Mesendoderm (in vitro differentiated cells): ENCODE measurements around the gene UNKL.

ENCODE experiments used
- DNase-seq: peaks from one replicate; pipeline ENCODE4 v3.0.0; 2013
- H2AK5ac ChIP-seq: 2 replicates; pipeline ENCODE4 v1.6.1; 2013; ENCODE audit warnings: low read length, inconsistent platforms
- H2BK120ac ChIP-seq: 2 replicates; pipeline ENCODE4 v1.6.1; 2013; ENCODE audit warnings: low read depth, mild to moderate bottlenecking, low read length, moderate library complexity, mixed read lengths
- H2BK15ac ChIP-seq: replicated peaks from 2 replicates; pipeline ENCODE4 v1.6.1; 2013; ENCODE audit warnings: low read depth, mild to moderate bottlenecking, moderate library complexity
- H2BK5ac ChIP-seq: 2 replicates; pipeline ENCODE4 v1.6.1; 2013; ENCODE audit warnings: low read length, inconsistent platforms
- H3K18ac ChIP-seq: 2 replicates; pipeline ENCODE4 v1.6.1; 2013; ENCODE audit warnings: mild to moderate bottlenecking, low read length, mixed read lengths
- H3K23ac ChIP-seq: one replicate; pipeline ENCODE4 v1.6.1; 2013; ENCODE audit warnings: low read length
- H3K27ac ChIP-seq: 2 replicates; pipeline ENCODE4 v1.5.1; 2013; ENCODE audit warnings: low read depth, mild to moderate bottlenecking, inconsistent platforms, low read length, moderate library complexity
- H3K27me3 ChIP-seq: 2 replicates; pipeline ENCODE4 v1.6.1; 2013; ENCODE audit warnings: low read length, control low read depth, mild to moderate bottlenecking, inconsistent platforms; ENCODE audit not compliant: insufficient read depth, poor library complexity
- H3K36me3 ChIP-seq: 2 replicates; pipeline ENCODE4 v1.6.1; 2013; ENCODE audit warnings: low read length, inconsistent platforms; ENCODE audit not compliant: control insufficient read depth, insufficient read depth
- H3K4ac ChIP-seq: one replicate; pipeline ENCODE4 v1.6.1; 2013; ENCODE audit warnings: low read depth, mild to moderate bottlenecking, low read length, moderate library complexity
- H3K4me1 ChIP-seq: 2 replicates; pipeline ENCODE4 v1.6.1; 2013; ENCODE audit warnings: low read depth, low read length, inconsistent platforms; ENCODE audit not compliant: control insufficient read depth
- H3K4me2 ChIP-seq: 2 replicates; pipeline ENCODE4 v1.6.1; 2013; ENCODE audit warnings: low read length
- H3K4me3 ChIP-seq: 2 replicates; pipeline ENCODE4 v1.5.1; 2013; ENCODE audit warnings: mild to moderate bottlenecking, low read length
- H3K56ac ChIP-seq: one replicate; pipeline ENCODE4 v1.6.1; 2013; ENCODE audit warnings: low read length
- H3K79me1 ChIP-seq: 2 replicates; pipeline ENCODE4 v1.6.1; 2013; ENCODE audit warnings: low read length, inconsistent platforms
- H3K79me2 ChIP-seq: 2 replicates; pipeline ENCODE4 v1.6.1; 2013; ENCODE audit warnings: mild to moderate bottlenecking, low read length; ENCODE audit not compliant: control insufficient read depth, insufficient read depth
- H3K9ac ChIP-seq: 2 replicates; pipeline ENCODE4 v1.6.1; 2013; ENCODE audit warnings: low read length, inconsistent platforms
- H4K5ac ChIP-seq: one replicate; pipeline ENCODE4 v1.6.1; 2013; ENCODE audit warnings: low read length
- H4K8ac ChIP-seq: one replicate; pipeline ENCODE4 v1.6.1; 2013; ENCODE audit warnings: low read depth, mild to moderate bottlenecking, control low read depth, low read length, moderate library complexity
- WGBS: extraction: QIAGEN DNeasy Blood & Tissue Kit; methylation state at CpG from one replicate; pipeline ENCODE4 v1.1.7; 2013; ENCODE audit warnings: low lambda C conversion rate, missing lambda C conversion rate; ENCODE audit not compliant: insufficient coverage; ENCODE audit errors: extremely low coverage; 5-methylcytosine and 5-hydroxymethylcytosine counted together

UNKL gene

DNA sequence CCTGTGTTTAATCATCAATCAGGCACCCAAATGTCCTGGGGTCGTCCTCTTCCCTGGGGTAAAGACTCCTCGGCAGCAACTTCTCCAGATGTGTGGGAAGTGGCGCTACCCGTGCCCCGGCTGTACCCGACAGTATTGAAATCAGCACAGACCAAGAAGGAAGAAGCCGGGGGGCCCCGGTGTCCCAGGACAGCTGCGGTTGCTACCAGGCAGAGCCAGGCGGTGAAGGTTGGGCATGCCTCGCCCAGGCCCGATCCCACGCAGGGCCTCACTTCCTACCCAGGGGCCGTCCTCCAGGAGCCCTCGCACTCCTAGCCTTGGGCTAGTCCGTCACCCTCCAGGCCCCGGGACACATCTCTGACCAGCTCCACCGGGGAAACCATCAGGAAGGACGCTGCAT, 38.8 kb upstream of the UNKL start:
- Histone ChIP-seq H4K8ac (no peak overlapping the region), H3K27me3 (no peaks in the 10 kb centered on the region), H3K56ac (no peak overlapping the region), H3K27ac (no peak overlapping the region), H3K79me1 (no peaks in the 10 kb centered on the region), H3K9ac (no peak overlapping the region), H3K4ac (no peak overlapping the region), H2BK15ac (no peak overlapping the region), H3K4me1 (no peaks in the 10 kb centered on the region), H3K4me2 (no peak overlapping the region), H2BK5ac (no peak overlapping the region), H4K5ac (no peak overlapping the region), H3K18ac (no peak overlapping the region), H3K23ac (no peak overlapping the region), H2BK120ac (no peak overlapping the region), H3K4me3 (no peak overlapping the region), H3K79me2 (no peaks in the 10 kb centered on the region), H2AK5ac (no peak overlapping the region), H3K36me3 (peaks cover 3% of the 10 kb centered on the region)
- WGBS, result no CpG with 5 or more reads among the region's 19 CpGs
- DNase-seq, result no peak

DNA sequence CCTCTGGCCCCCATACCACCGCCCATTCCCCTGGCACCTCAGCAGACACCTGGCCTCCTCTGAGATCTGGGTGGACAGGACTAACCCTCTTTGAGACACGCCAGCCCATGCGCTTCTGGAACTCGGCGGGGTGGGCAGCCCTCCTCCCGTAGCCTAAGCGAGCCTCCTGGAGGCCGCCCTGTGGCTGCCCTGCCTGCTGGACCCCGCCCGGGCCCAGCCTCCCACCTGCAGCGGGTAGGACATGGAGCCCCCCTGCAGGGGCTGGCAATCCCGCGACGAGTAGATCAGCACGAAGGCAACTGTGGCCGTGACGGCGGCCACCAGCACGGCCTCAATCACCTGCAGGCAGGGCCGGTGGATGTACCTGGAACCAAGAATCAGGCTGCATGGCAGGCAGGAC, 38.0 kb upstream of the UNKL start:
- Histone ChIP-seq H2BK120ac (no peak overlapping the region), H3K36me3 (peaks cover 3% of the 10 kb centered on the region), H3K27ac (no peak overlapping the region), H2AK5ac (no peak overlapping the region), H4K5ac (no peak overlapping the region), H3K4me2 (no peak overlapping the region), H2BK15ac (no peak overlapping the region), H4K8ac (no peak overlapping the region), H3K79me1 (no peaks in the 10 kb centered on the region), H3K9ac (no peak overlapping the region), H3K79me2 (no peaks in the 10 kb centered on the region), H3K27me3 (no peaks in the 10 kb centered on the region), H3K18ac (no peak overlapping the region), H3K4me3 (no peak overlapping the region), H3K56ac (no peak overlapping the region), H2BK5ac (no peak overlapping the region), H3K4ac (no peak overlapping the region), H3K4me1 (no peaks in the 10 kb centered on the region), H3K23ac (no peak overlapping the region)
- DNase-seq, result no peak
- no CpG with 5 or more reads among the region's 20 CpGs for WGBS

GRCh38 chr16:1451702-1452392, 37.3 kb upstream of the UNKL start:
- H3K4me1 ChIP-seq, result no peaks in the 10 kb centered on the region
- H3K27ac ChIP-seq, result no peak overlapping the region
- H3K9ac ChIP-seq, result no peak overlapping the region
- no peak for DNase-seq
- H2AK5ac ChIP-seq, result no peak overlapping the region
- no peak overlapping the region for H4K8ac ChIP-seq
- no peak overlapping the region for H2BK5ac ChIP-seq
- H3K23ac ChIP-seq, result no peak overlapping the region
- no peak overlapping the region for H2BK120ac ChIP-seq
- H3K36me3 ChIP-seq, result peaks cover 3% of the 10 kb centered on the region
- no peak overlapping the region for H3K4me2 ChIP-seq
- H3K27me3 ChIP-seq, result no peaks in the 10 kb centered on the region
- no peak overlapping the region for H4K5ac ChIP-seq
- H3K18ac ChIP-seq, result no peak overlapping the region
- H3K79me1 ChIP-seq, result no peaks in the 10 kb centered on the region
- no peak overlapping the region for H3K56ac ChIP-seq
- no CpG with 5 or more reads among the region's 34 CpGs for WGBS
- H3K4me3 ChIP-seq, result no peak overlapping the region
- no peak overlapping the region for H2BK15ac ChIP-seq
- H3K4ac ChIP-seq, result no peak overlapping the region
- H3K79me2 ChIP-seq, result no peaks in the 10 kb centered on the region

DNA sequence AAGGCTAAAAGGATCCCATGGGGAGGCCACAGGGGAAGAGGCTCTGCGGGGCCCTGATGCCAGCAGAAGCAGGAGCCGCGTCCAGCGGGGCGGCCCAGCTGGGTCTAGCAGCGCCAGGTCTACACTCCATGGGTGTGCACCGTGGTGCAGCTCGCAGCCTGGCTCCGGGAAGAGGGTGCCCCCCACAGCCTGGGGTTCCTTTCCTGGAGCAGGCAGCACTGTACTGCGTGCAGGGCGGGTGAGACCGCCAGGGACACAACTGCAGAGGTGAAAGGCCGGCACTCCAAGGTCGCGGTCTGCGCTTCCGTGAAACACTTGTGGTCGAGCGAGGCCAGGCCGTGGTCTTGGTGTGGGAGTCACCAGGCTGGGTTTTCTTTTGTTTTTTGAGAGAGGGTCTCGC, 36.3 kb upstream of the UNKL start:
- Histone ChIP-seq H3K4ac (no peak overlapping the region), H3K18ac (no peak overlapping the region), H3K27me3 (no peaks in the 10 kb centered on the region), H3K4me2 (no peak overlapping the region), H3K56ac (no peak overlapping the region), H2AK5ac (no peak overlapping the region), H3K36me3 (peaks cover 3% of the 10 kb centered on the region), H3K23ac (no peak overlapping the region), H2BK120ac (no peak overlapping the region), H3K79me2 (no peaks in the 10 kb centered on the region), H2BK5ac (no peak overlapping the region), H3K4me1 (no peaks in the 10 kb centered on the region), H4K8ac (no peak overlapping the region), H3K9ac (no peak overlapping the region), H3K4me3 (no peak overlapping the region), H4K5ac (no peak overlapping the region), H3K27ac (no peak overlapping the region), H3K79me1 (no peaks in the 10 kb centered on the region), H2BK15ac (no peak overlapping the region)
- no peak for DNase-seq
- WGBS, result no CpG with 5 or more reads among the region's 21 CpGs

GRCh38 chr16:1450218-1450617, 35.7 kb upstream of the UNKL start:
- no peak overlapping the region for H3K18ac ChIP-seq
- H3K36me3 ChIP-seq, result peaks cover 3% of the 10 kb centered on the region
- no peak overlapping the region for H3K4me2 ChIP-seq
- no peak overlapping the region for H3K27ac ChIP-seq
- H3K4me3 ChIP-seq, result no peak overlapping the region
- no peak overlapping the region for H2AK5ac ChIP-seq
- no peaks in the 10 kb centered on the region for H3K79me1 ChIP-seq
- no peak overlapping the region for H4K5ac ChIP-seq
- no peak overlapping the region for H3K23ac ChIP-seq
- H3K56ac ChIP-seq, result no peak overlapping the region
- no peaks in the 10 kb centered on the region for H3K27me3 ChIP-seq
- WGBS, result no CpG with 5 or more reads among the region's 29 CpGs
- H2BK5ac ChIP-seq, result no peak overlapping the region
- DNase-seq, result no peak
- H3K4me1 ChIP-seq, result no peaks in the 10 kb centered on the region
- no peak overlapping the region for H4K8ac ChIP-seq
- no peak overlapping the region for H2BK15ac ChIP-seq
- H3K79me2 ChIP-seq, result no peaks in the 10 kb centered on the region
- H3K4ac ChIP-seq, result no peak overlapping the region
- H3K9ac ChIP-seq, result no peak overlapping the region
- H2BK120ac ChIP-seq, result no peak overlapping the region

GRCh38 chr16:1449201-1449788, 34.8 kb upstream of the UNKL start:
- no peaks in the 10 kb centered on the region for H3K4me1 ChIP-seq
- no peak overlapping the region for H3K4me2 ChIP-seq
- H4K5ac ChIP-seq, result no peak overlapping the region
- H3K79me1 ChIP-seq, result no peaks in the 10 kb centered on the region
- H3K9ac ChIP-seq, result no peak overlapping the region
- H3K79me2 ChIP-seq, result no peaks in the 10 kb centered on the region
- no peaks in the 10 kb centered on the region for H3K27me3 ChIP-seq
- H3K23ac ChIP-seq, result no peak overlapping the region
- H4K8ac ChIP-seq, result no peak overlapping the region
- H3K27ac ChIP-seq, result no peak overlapping the region
- no peak overlapping the region for H2BK15ac ChIP-seq
- peaks cover 3% of the 10 kb centered on the region for H3K36me3 ChIP-seq
- H3K4me3 ChIP-seq, result no peak overlapping the region
- H3K4ac ChIP-seq, result no peak overlapping the region
- no peak overlapping the region for H2BK5ac ChIP-seq
- no peak overlapping the region for H3K56ac ChIP-seq
- H3K18ac ChIP-seq, result no peak overlapping the region
- no CpG with 5 or more reads among the region's 25 CpGs for WGBS
- no peak for DNase-seq
- no peak overlapping the region for H2AK5ac ChIP-seq
- H2BK120ac ChIP-seq, result no peak overlapping the region
